HL-60 (cell line): ENCODE results near the gene PC.

Source experiments
- DNase-seq, 2 experiments: peaks; one replicate each; pipeline ENCODE4 v3.0.0-alpha.2; 2010 to 2020; ENCODE audit warnings: low read depth in 1 of 2, low spot score in 1 of 2
- H3K27ac ChIP-seq: fragments of 250-450 bp; sonication (Bioruptor Pico); replicated peaks from 2 replicates; pipeline ENCODE4 v1.5.1; 2020; ENCODE audit warnings: mild to moderate bottlenecking, moderate library complexity
- H3K27me3 ChIP-seq: fragments of 250-450 bp; sonication (Bioruptor Pico); 2 replicates; pipeline ENCODE4 v1.5.1; 2021; ENCODE audit warnings: mild to moderate bottlenecking, moderate library complexity; ENCODE audit not compliant: insufficient read depth, poor library complexity, severe bottlenecking
- H3K4me3 ChIP-seq: replicated peaks from 2 replicates; pipeline ENCODE4 v1.5.1; 2011; ENCODE audit warnings: mild to moderate bottlenecking, control low read depth, low read length; ENCODE audit not compliant: insufficient read depth
- GABPA ChIP-seq: IDR thresholded peaks from 2 replicates; pipeline ENCODE4 v1.6.1; 2012; ENCODE audit warnings: low read depth
- POLR2AphosphoS5 ChIP-seq: IDR thresholded peaks from 2 replicates; pipeline ENCODE4 v1.6.1; 2012; ENCODE audit warnings: low read depth
- SPI1 ChIP-seq: IDR thresholded peaks from 2 replicates; pipeline ENCODE4 v1.6.1; 2012; ENCODE audit warnings: low read depth, mild to moderate bottlenecking, borderline replicate concordance
- TF ChIP-seq, protein P1 (sequence below): IDR thresholded peaks from 2 replicates; pipeline ENCODE4 v1.6.1; 2012; ENCODE audit warnings: low read depth; ENCODE audit not compliant: insufficient replicate concordance
- TF ChIP-seq, protein P2 (sequence below): IDR thresholded peaks from one replicate; pipeline ENCODE4 v1.5.1; 2011; ENCODE audit warnings: low read length, control low read depth, inconsistent platforms; ENCODE audit not compliant: insufficient read depth

The PC gene

DNA sequence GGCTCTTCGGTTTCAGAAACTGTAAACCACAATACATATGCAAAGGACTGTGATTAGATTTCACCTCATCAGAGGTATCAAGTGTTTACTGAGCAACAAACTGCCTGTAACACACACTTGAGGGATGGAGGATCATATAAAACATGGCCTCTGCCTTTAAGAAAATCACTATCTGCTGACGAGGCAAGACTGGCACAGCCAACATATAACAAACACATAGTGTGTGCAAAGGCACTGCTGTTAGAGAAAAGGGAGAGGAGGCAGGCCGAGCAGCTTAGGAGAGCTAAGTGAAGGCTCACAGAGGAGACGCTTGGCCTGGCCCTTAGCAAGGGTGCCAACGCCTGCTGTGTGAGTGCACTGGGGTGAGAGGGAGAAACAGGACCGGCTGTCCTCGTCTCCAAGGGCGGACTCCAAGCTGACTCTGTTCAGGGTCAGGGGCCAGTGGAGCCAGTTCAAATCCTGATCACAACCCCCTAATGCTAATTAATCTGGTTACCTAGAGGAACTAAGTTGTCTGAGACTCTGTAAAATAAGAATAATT lies 53.1 kb downstream of the PC start:
- TF ChIP-seq POLR2AphosphoS5 (no peak), GABPA (no peak), SPI1 (no peak)
- TF ChIP-seq, protein P1, sequence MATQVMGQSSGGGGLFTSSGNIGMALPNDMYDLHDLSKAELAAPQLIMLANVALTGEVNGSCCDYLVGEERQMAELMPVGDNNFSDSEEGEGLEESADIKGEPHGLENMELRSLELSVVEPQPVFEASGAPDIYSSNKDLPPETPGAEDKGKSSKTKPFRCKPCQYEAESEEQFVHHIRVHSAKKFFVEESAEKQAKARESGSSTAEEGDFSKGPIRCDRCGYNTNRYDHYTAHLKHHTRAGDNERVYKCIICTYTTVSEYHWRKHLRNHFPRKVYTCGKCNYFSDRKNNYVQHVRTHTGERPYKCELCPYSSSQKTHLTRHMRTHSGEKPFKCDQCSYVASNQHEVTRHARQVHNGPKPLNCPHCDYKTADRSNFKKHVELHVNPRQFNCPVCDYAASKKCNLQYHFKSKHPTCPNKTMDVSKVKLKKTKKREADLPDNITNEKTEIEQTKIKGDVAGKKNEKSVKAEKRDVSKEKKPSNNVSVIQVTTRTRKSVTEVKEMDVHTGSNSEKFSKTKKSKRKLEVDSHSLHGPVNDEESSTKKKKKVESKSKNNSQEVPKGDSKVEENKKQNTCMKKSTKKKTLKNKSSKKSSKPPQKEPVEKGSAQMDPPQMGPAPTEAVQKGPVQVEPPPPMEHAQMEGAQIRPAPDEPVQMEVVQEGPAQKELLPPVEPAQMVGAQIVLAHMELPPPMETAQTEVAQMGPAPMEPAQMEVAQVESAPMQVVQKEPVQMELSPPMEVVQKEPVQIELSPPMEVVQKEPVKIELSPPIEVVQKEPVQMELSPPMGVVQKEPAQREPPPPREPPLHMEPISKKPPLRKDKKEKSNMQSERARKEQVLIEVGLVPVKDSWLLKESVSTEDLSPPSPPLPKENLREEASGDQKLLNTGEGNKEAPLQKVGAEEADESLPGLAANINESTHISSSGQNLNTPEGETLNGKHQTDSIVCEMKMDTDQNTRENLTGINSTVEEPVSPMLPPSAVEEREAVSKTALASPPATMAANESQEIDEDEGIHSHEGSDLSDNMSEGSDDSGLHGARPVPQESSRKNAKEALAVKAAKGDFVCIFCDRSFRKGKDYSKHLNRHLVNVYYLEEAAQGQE, result no peak
- TF ChIP-seq, protein P2, sequence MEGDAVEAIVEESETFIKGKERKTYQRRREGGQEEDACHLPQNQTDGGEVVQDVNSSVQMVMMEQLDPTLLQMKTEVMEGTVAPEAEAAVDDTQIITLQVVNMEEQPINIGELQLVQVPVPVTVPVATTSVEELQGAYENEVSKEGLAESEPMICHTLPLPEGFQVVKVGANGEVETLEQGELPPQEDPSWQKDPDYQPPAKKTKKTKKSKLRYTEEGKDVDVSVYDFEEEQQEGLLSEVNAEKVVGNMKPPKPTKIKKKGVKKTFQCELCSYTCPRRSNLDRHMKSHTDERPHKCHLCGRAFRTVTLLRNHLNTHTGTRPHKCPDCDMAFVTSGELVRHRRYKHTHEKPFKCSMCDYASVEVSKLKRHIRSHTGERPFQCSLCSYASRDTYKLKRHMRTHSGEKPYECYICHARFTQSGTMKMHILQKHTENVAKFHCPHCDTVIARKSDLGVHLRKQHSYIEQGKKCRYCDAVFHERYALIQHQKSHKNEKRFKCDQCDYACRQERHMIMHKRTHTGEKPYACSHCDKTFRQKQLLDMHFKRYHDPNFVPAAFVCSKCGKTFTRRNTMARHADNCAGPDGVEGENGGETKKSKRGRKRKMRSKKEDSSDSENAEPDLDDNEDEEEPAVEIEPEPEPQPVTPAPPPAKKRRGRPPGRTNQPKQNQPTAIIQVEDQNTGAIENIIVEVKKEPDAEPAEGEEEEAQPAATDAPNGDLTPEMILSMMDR, result no peak
- no peak overlapping the region for H3K4me3 ChIP-seq
- no peak for DNase-seq
- no peaks in the 10 kb centered on the region for H3K27me3 ChIP-seq
- no peak overlapping the region for H3K27ac ChIP-seq

DNA sequence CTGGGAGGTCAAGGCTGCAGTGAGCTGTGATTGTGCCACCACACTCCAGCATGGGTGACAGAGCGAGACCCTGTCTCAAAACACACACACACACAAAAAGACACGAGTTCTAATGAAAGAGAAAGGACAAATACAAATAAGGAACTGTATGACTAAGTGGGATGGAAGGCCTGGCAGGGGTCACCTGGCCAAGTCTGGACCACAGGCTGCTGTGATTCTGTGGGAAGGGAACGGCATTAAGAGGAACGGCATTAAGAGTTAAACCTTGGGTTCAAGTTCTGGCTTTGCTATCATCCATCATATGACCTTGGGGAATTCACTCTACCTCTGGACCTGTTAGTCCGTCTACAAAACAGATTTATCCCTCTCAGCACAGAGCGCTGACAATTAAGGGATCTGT lies 53.6 kb downstream of the PC start:
- no peak overlapping the region for H3K27ac ChIP-seq
- TF ChIP-seq, protein P2, result no peak
- TF ChIP-seq GABPA (no peak), POLR2AphosphoS5 (no peak)
- TF ChIP-seq, protein P1, result no peak
- DNase-seq, result no peak
- no peaks in the 10 kb centered on the region for H3K27me3 ChIP-seq
- H3K4me3 ChIP-seq, result no peak overlapping the region

DNA sequence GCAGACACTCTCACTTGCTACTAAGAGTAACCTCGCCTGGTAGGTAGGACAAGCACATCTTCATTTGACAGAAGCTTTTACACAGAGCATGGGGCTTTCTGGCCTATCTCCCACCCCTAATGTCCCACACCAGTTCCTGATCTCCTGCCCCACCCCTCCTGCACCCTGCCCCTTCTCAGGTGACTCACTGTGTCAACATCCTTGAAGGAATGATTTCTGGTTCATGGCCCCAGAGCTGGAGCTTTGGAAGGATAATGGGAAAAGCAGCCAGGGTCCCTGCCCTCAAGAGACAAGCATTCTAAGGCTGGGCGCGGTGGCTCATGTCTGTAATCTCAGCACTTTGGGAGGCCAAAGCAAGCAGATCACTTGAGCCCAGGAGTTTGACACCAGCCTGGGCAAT lies 54.1 kb downstream of the PC start:
- H3K27ac ChIP-seq, result no peak overlapping the region
- TF ChIP-seq GABPA (no peak), POLR2AphosphoS5 (no peak), SPI1 (no peak)
- TF ChIP-seq, protein P1, result no peak
- DNase-seq, result no peak
- H3K4me3 ChIP-seq, result no peak overlapping the region
- H3K27me3 ChIP-seq, result no peaks in the 10 kb centered on the region
